ENCODE results near the gene IL1R2. TPM values are rescaled to one million over a fixed set of nuclear protein-coding genes. Genes with fewer than 3 reads are reported as not detected.
"Not testable (repeated sequence)": the region's sequence is repeated elsewhere in the genome, so short reads cannot be mapped to it uniquely, and the experiment has no call there.

Gene IL1R2
- total RNA-seq, 4 donors from 2014 or later: 2.3 to 18.2 (median 7.0) TPM

GRCh38 chr2:101998896-101999789 is 7.4 kb downstream of the IL1R2 start:
- H3K27ac ChIP-seq: peak overlapping the region in 1 of 4 donors; percentile 43
- H3K4me1 ChIP-seq: no peaks in the 10 kb centered on the region
- no peaks in the 10 kb centered on the region for H3K36me3 ChIP-seq
- peak overlapping the region in 1 of 4 donors; percentile 11 for H3K4me3 ChIP-seq
- H3K27me3 ChIP-seq: no peaks in the 10 kb centered on the region
- no peak for DNase-seq
- no peak for TF ChIP-seq CTCF (IDR thresholded peaks at IDR 0.05)
- no peak for TF ChIP-seq POLR2A (IDR thresholded peaks at IDR 0.05)
- H3K9me3 ChIP-seq: no peaks in the 10 kb centered on the region

- H3K27ac ChIP-seq: no peak overlapping the region
- H3K27me3 ChIP-seq: no peaks in the 10 kb centered on the region
- DNase-seq: no peak
- no peaks in the 10 kb centered on the region for H3K36me3 ChIP-seq
- no peak overlapping the region for H3K4me3 ChIP-seq
- no peaks in the 10 kb centered on the region for H3K9me3 ChIP-seq
- TF ChIP-seq CTCF (IDR thresholded peaks at IDR 0.05): no peak
- TF ChIP-seq POLR2A (IDR thresholded peaks at IDR 0.05): no peak
- peaks cover 0 to 4% (median 0%) of the 10 kb centered on the region in 4 donors for H3K4me1 ChIP-seq
Measured at GRCh38 chr2:102000012-102000411, 8.3 kb downstream of the IL1R2 start.

- H3K27ac ChIP-seq: no peak overlapping the region
- no peaks in the 10 kb centered on the region for H3K27me3 ChIP-seq
- TF ChIP-seq POLR2A (IDR thresholded peaks at IDR 0.05): no peak
- TF ChIP-seq CTCF (IDR thresholded peaks at IDR 0.05): no peak
- H3K4me3 ChIP-seq: no peak overlapping the region
- peaks cover 0 to 10% (median 0%) of the 10 kb centered on the region in 4 donors for H3K4me1 ChIP-seq
- DNase-seq: no peak
- no peaks in the 10 kb centered on the region for H3K9me3 ChIP-seq
- no peaks in the 10 kb centered on the region for H3K36me3 ChIP-seq
Measured at GRCh38 chr2:102000813-102001766, 9.3 kb downstream of the IL1R2 start.

- DNase-seq: no peak
- no peaks in the 10 kb centered on the region for H3K36me3 ChIP-seq
- no peaks in the 10 kb centered on the region for H3K27me3 ChIP-seq
- H3K4me1 ChIP-seq: peaks cover 0 to 10% (median 0%) of the 10 kb centered on the region in 4 donors
- TF ChIP-seq POLR2A (IDR thresholded peaks at IDR 0.05) (no peak), CTCF (IDR thresholded peaks at IDR 0.05) (no peak)
- no peak overlapping the region for H3K4me3 ChIP-seq
- H3K9me3 ChIP-seq: no peaks in the 10 kb centered on the region
- no peak overlapping the region for H3K27ac ChIP-seq
Measured at GRCh38 chr2:102001767-102002142, 10.0 kb downstream of the IL1R2 start.

GRCh38 chr2:102002228-102002627 is 10.5 kb downstream of the IL1R2 start:
- TF ChIP-seq CTCF (IDR thresholded peaks at IDR 0.05): no peak
- TF ChIP-seq POLR2A (IDR thresholded peaks at IDR 0.05): no peak
- H3K27ac ChIP-seq: no peak overlapping the region

GRCh38 chr2:102002909-102003308 is 11.1 kb downstream of the IL1R2 start:
- H3K27ac ChIP-seq, H3K4me3 ChIP-seq, H3K4me1 ChIP-seq, DNase-seq, H3K36me3 ChIP-seq, H3K27me3 ChIP-seq, H3K9me3 ChIP-seq: not testable (repeated sequence)

More at GRCh38 chr2:102002228-102002627, 10.5 kb downstream of the IL1R2 start:
- no peaks in the 10 kb centered on the region for H3K9me3 ChIP-seq
- H3K36me3 ChIP-seq: no peaks in the 10 kb centered on the region
- DNase-seq: no peak
- H3K4me3 ChIP-seq: no peak overlapping the region
- peaks cover 0 to 10% (median 0%) of the 10 kb centered on the region in 4 donors for H3K4me1 ChIP-seq
- no peaks in the 10 kb centered on the region for H3K27me3 ChIP-seq

Data from Peyer's patch (tissue), 4 donors.